SU-DHL-6 (cell line): ENCODE data around the gene PKIB.

Experiments
- H2AFZ ChIP-seq: fragments of 200-600 bp; sonication (generic); 2 replicates; pipeline ENCODE4 v1.6.1; 2014; ENCODE audit warnings: low read depth, mild to moderate bottlenecking, moderate library complexity, mixed read lengths, antibody characterized with exemption, low read length; ENCODE audit not compliant: severe bottlenecking
- H3F3A ChIP-seq: fragments of 200-600 bp; shearing (Covaris generic); 2 replicates; pipeline ENCODE4 v1.6.0; 2016; ENCODE audit warnings: antibody characterized with exemption, mild to moderate bottlenecking; ENCODE audit not compliant: insufficient read depth
- H3K27ac ChIP-seq: fragments of 200-600 bp; sonication (generic); 2 replicates; pipeline ENCODE4 v1.5.1; 2016; ENCODE audit warnings: low read depth, mild to moderate bottlenecking, low read length, moderate library complexity, mixed read lengths
- H3K27me3 ChIP-seq: fragments of 200-600 bp; sonication (generic), shearing (Covaris generic); 2 replicates; pipeline ENCODE4 v1.6.0; 2014; ENCODE audit warnings: mild to moderate bottlenecking, low read length
- H3K36me3 ChIP-seq: fragments of 200-600 bp; sonication (generic); 2 replicates; pipeline ENCODE4 v1.6.1; 2014; ENCODE audit warnings: mild to moderate bottlenecking, low read length, mixed read lengths
- H3K4me2 ChIP-seq: fragments of 300-600, 200-600 bp; shearing (Covaris generic), sonication (generic); 2 replicates; pipeline ENCODE4 v1.6.0; 2014; ENCODE audit warnings: low read length, low read depth, mild to moderate bottlenecking; ENCODE audit not compliant: poor library complexity, severe bottlenecking
- H3K4me3 ChIP-seq: fragments of 200-600 bp; sonication (generic); 2 replicates; pipeline ENCODE4 v1.5.1; 2014; ENCODE audit warnings: antibody characterized with exemption, low read length, mild to moderate bottlenecking, mixed read lengths; ENCODE audit not compliant: insufficient read depth, poor library complexity, severe bottlenecking
- H3K79me2 ChIP-seq: fragments of 200-600 bp; sonication (generic); 2 replicates; pipeline ENCODE4 v1.6.1; 2014; ENCODE audit warnings: mild to moderate bottlenecking, low read length, moderate library complexity; ENCODE audit not compliant: insufficient read depth
- H3K9ac ChIP-seq: fragments of 200-600 bp; sonication (generic); 2 replicates; pipeline ENCODE4 v1.7.0; 2014; ENCODE audit warnings: mild to moderate bottlenecking, low read length
- H3K9me2 ChIP-seq: fragments of 200-600 bp; sonication (generic); replicated peaks from 2 replicates; pipeline ENCODE4 v1.6.1; 2014; ENCODE audit warnings: low read length; ENCODE audit not compliant: insufficient read depth
- H3K9me3 ChIP-seq: fragments of 200-600 bp; sonication (generic); 2 replicates; pipeline ENCODE4 v1.6.1; 2014; ENCODE audit warnings: low read length, mixed read lengths; ENCODE audit not compliant: insufficient read depth
- H4K20me1 ChIP-seq: fragments of 200-600 bp; sonication (generic); 2 replicates; pipeline ENCODE4 v1.6.1; 2014; ENCODE audit warnings: low read depth, mild to moderate bottlenecking, antibody characterized with exemption, low read length, moderate library complexity, mixed read lengths
- CTCF ChIP-seq: fragments of 200-600 bp; sonication (generic); IDR thresholded peaks from one replicate; pipeline ENCODE4 v1.5.1; 2017; ENCODE audit warnings: antibody characterized with exemption, mild to moderate bottlenecking, low read length, moderate library complexity; ENCODE audit not compliant: insufficient read depth, poor library complexity, severe bottlenecking
- EZH2phosphoT487 ChIP-seq: fragments of 200-600 bp; sonication (generic), shearing (Covaris generic); conservative IDR thresholded peaks from 2 replicates; pipeline ENCODE4 v1.6.1; 2018; ENCODE audit warnings: mild to moderate bottlenecking, antibody characterized with exemption, low read length, moderate library complexity, mixed read lengths

PKIB gene

GRCh38 chr6:122569230-122569771, 40.9 kb upstream of the PKIB start:
- Histone ChIP-seq H3K9me3 (no peaks in the 10 kb centered on the region), H3K9ac (no peak overlapping the region)

GRCh38 chr6:122571888-122572287, 38.3 kb upstream of the PKIB start:
- Histone ChIP-seq H3K9me2 (no peaks in the 10 kb centered on the region), H3K4me3 (no peak overlapping the region), H3K9me3 (no peaks in the 10 kb centered on the region), H3F3A (no peaks in the 10 kb centered on the region), H3K9ac (no peak overlapping the region), H4K20me1 (no peaks in the 10 kb centered on the region), H3K36me3 (no peaks in the 10 kb centered on the region), H3K79me2 (no peaks in the 10 kb centered on the region), H3K27ac (no peak overlapping the region), H2AFZ (no peak overlapping the region), H3K27me3 (no peaks in the 10 kb centered on the region), H3K4me2 (no peak overlapping the region)
- TF ChIP-seq EZH2phosphoT487 = no peak
- TF ChIP-seq CTCF = no peak

More at GRCh38 chr6:122569230-122569771, 40.9 kb upstream of the PKIB start:
- no peaks in the 10 kb centered on the region for H4K20me1 ChIP-seq
- TF ChIP-seq EZH2phosphoT487 (no peak), CTCF (no peak)
- H3K4me3 ChIP-seq = no peak overlapping the region
- H3K27ac ChIP-seq = no peak overlapping the region
- no peak overlapping the region for H3K4me2 ChIP-seq
- H3K9me2 ChIP-seq = no peaks in the 10 kb centered on the region
- no peaks in the 10 kb centered on the region for H3K27me3 ChIP-seq
- H3F3A ChIP-seq = no peaks in the 10 kb centered on the region
- H3K36me3 ChIP-seq = no peaks in the 10 kb centered on the region
- no peaks in the 10 kb centered on the region for H3K79me2 ChIP-seq
- H2AFZ ChIP-seq = no peak overlapping the region

GRCh38 chr6:122576888-122577287, 33.3 kb upstream of the PKIB start:
- Histone ChIP-seq H3K27me3 (no peaks in the 10 kb centered on the region), H2AFZ (no peak overlapping the region), H3F3A (no peaks in the 10 kb centered on the region), H3K9ac (no peak overlapping the region), H4K20me1 (no peaks in the 10 kb centered on the region), H3K4me2 (no peak overlapping the region), H3K4me3 (no peak overlapping the region), H3K79me2 (no peaks in the 10 kb centered on the region), H3K9me3 (no peaks in the 10 kb centered on the region), H3K27ac (no peak overlapping the region), H3K36me3 (no peaks in the 10 kb centered on the region), H3K9me2 (no peaks in the 10 kb centered on the region)
- no peak for TF ChIP-seq CTCF
- TF ChIP-seq EZH2phosphoT487 = no peak
